PC-9 (cell line): Measurements from ENCODE around the gene SPARCL1. TPM values are rescaled to one million over a fixed set of nuclear protein-coding genes. Genes with fewer than 3 reads are reported as not detected.
A peak's percentile ranks its signal among the peaks of the same experiment; 100 is the strongest.
"Not testable (repeated sequence)": the region's sequence is repeated elsewhere in the genome, so short reads cannot be mapped to it uniquely, and the experiment has no call there.

Experiments used
- BruUV-seq: library from RNA; stranded (reverse); fragments of 400-500 nt; replicated peaks from 2 replicates; lab custom pipeline; 2021; lab: Mats Ljungman, UMichigan
- CTCF ChIA-PET: fragments of 300-600 bp; sonication (Branson Sonifier 250); formaldehyde crosslinking; loops from one replicate; lab custom pipeline; 2022; ENCODE audit warnings: antibody characterized with exemption; lab: Charles Lee
- POLR2A ChIA-PET: fragments of 300-600 bp; sonication (Branson Sonifier 250); formaldehyde crosslinking; loops from one replicate; lab custom pipeline; 2022; ENCODE audit warnings: antibody characterized with exemption; ENCODE audit not compliant: unreplicated experiment; lab: Charles Lee
- DNase-seq, 2 experiments: peaks; one replicate each; pipeline versions ENCODE4 v3.0.0 to v3.0.0-alpha.2; 2015 to 2022; ENCODE audit warnings: mixed read lengths in 1 of 2
- H2AFZ ChIP-seq: fragments of 200-600 bp; sonication (generic); 2 replicates; pipeline ENCODE4 v1.8.1; 2017; ENCODE audit warnings: antibody characterized with exemption
- H3F3A ChIP-seq: fragments of 200-600 bp; sonication (generic); 2 replicates; pipeline ENCODE4 v1.8.1; 2017; ENCODE audit warnings: antibody characterized with exemption, mild to moderate bottlenecking, low read depth; ENCODE audit not compliant: insufficient read depth
- H3K27ac ChIP-seq: fragments of 200-600 bp; sonication (generic); 2 replicates; pipeline ENCODE4 v1.6.1; 2016; ENCODE audit warnings: mixed run types
- H3K27me3 ChIP-seq: fragments of 200-600 bp; sonication (generic); 2 replicates; pipeline ENCODE4 v1.6.1; 2016; ENCODE audit warnings: low read depth, mixed run types; ENCODE audit not compliant: insufficient read depth
- H3K36me3 ChIP-seq: fragments of 200-600 bp; sonication (generic); 2 replicates; pipeline ENCODE4 v1.6.1; 2016; ENCODE audit warnings: low read depth, mixed run types
- H3K4me1 ChIP-seq: fragments of 200-600 bp; sonication (generic); replicated peaks from 2 replicates; pipeline ENCODE4 v1.6.1; 2016; ENCODE audit warnings: mixed run types; ENCODE audit not compliant: insufficient read depth
- H3K4me2 ChIP-seq: fragments of 200-600 bp; sonication (generic); 2 replicates; pipeline ENCODE4 v1.6.1; 2017; ENCODE audit warnings: mixed run types
- H3K4me3 ChIP-seq: fragments of 200-600 bp; sonication (generic); 2 replicates; pipeline ENCODE4 v1.6.1; 2016; ENCODE audit warnings: mixed run types
- H3K79me2 ChIP-seq: fragments of 200-600 bp; sonication (generic); 2 replicates; pipeline ENCODE4 v1.6.1; 2017; ENCODE audit warnings: low read depth, mixed run types
- H3K9me2 ChIP-seq: fragments of 200-600 bp; sonication (generic); 2 replicates; pipeline ENCODE4 v1.8.1; 2017; ENCODE audit warnings: mild to moderate bottlenecking; ENCODE audit not compliant: insufficient read depth
- H3K9me3 ChIP-seq: fragments of 200-600 bp; sonication (generic); 2 replicates; pipeline ENCODE4 v1.8.1; 2016; ENCODE audit warnings: low read depth; ENCODE audit not compliant: insufficient read depth
- H4K20me1 ChIP-seq: fragments of 200-600 bp; sonication (generic); 2 replicates; pipeline ENCODE4 v1.8.1; 2017; ENCODE audit not compliant: insufficient read depth
- EZH2 ChIP-seq: fragments of 200-600 bp; sonication (generic); IDR thresholded peaks from 2 replicates; pipeline ENCODE4 v1.8.0; 2017; ENCODE audit warnings: antibody characterized with exemption, low read depth
- intact Hi-C: fragments of 100-400 bp; cut with micrococcal nuclease; formaldehyde crosslinking; loops from one replicate; pipeline ENCODE4 v1.10.0; 2022; ENCODE audit not compliant: unreplicated experiment
- total RNA-seq: library from RNA; stranded (reverse); gene quantifications from 2 replicates; pipeline ENCODE4 v1.2.3, GENCODE V29; 2021
- TF ChIP-seq, protein P1 (sequence below): fragments of 200-600 bp; sonication (generic); conservative IDR thresholded peaks from 2 replicates; pipeline ENCODE4 v1.6.1; 2017; ENCODE audit warnings: mixed run types, antibody characterized with exemption, mild to moderate bottlenecking, moderate library complexity

The SPARCL1 gene
- total RNA-seq, 1 experiment from 2014 or later, result not detected

DNA sequence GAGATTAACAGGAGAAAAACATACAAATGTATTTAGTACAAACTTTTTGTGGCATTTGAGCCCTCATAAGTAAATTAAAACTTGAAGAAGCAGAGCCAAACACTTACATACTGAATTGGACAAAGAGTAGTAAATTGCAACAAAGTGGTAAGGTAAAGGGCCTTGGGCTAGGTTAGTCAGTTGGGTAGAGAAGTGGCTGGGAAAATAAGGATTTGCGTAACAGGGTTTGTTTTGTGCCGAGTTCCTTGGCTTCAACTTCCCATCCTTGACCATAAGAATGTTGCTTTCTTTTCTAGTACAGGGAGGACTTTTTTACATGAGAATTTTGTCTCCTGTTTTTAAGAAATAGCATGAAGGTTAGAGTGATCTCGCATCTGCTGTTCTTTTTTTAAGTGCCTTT lies 45.8 kb upstream of the SPARCL1 start:
- ChIA-PET CTCF (no interaction called here), POLR2A (no interaction called here)
- Histone ChIP-seq H3F3A (no peaks in the 10 kb centered on the region), H3K4me1 (no peaks in the 10 kb centered on the region; the same call in 1 of the 2 replicates), H3K27ac (0 out of 2 replicates have a peak overlapping the region, but pooled peaks have one; percentile 16), H3K36me3 (no peaks in the 10 kb centered on the region), H3K27me3 (no peaks in the 10 kb centered on the region), H3K79me2 (no peaks in the 10 kb centered on the region), H3K9me3 (no peaks in the 10 kb centered on the region), H3K4me2 (no peak overlapping the region), H3K4me3 (no peak overlapping the region), H4K20me1 (no peaks in the 10 kb centered on the region), H2AFZ (no peak overlapping the region), H3K9me2 (no peaks in the 10 kb centered on the region)
- intact Hi-C loops, result no loop called here
- TF ChIP-seq, protein P1, sequence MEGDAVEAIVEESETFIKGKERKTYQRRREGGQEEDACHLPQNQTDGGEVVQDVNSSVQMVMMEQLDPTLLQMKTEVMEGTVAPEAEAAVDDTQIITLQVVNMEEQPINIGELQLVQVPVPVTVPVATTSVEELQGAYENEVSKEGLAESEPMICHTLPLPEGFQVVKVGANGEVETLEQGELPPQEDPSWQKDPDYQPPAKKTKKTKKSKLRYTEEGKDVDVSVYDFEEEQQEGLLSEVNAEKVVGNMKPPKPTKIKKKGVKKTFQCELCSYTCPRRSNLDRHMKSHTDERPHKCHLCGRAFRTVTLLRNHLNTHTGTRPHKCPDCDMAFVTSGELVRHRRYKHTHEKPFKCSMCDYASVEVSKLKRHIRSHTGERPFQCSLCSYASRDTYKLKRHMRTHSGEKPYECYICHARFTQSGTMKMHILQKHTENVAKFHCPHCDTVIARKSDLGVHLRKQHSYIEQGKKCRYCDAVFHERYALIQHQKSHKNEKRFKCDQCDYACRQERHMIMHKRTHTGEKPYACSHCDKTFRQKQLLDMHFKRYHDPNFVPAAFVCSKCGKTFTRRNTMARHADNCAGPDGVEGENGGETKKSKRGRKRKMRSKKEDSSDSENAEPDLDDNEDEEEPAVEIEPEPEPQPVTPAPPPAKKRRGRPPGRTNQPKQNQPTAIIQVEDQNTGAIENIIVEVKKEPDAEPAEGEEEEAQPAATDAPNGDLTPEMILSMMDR, result no peak
- no peak for TF ChIP-seq EZH2
- BruUV-seq, result no TSS peak
- DNase-seq, result peak in 1 of 2 experiments; percentile 35

GRCh38 chr4:87574376-87574775 lies 45.2 kb upstream of the SPARCL1 start:
- intact Hi-C loops, H3K27me3 ChIP-seq, H3K36me3 ChIP-seq, H3K4me1 ChIP-seq, POLR2A ChIA-PET, DNase-seq, H3K4me2 ChIP-seq, CTCF ChIA-PET, BruUV-seq, H3F3A ChIP-seq, H2AFZ ChIP-seq, H3K9me2 ChIP-seq, H3K79me2 ChIP-seq, H4K20me1 ChIP-seq, H3K27ac ChIP-seq, H3K9me3 ChIP-seq, H3K4me3 ChIP-seq: not testable (repeated sequence)

GRCh38 chr4:87570290-87570805 lies 41.2 kb upstream of the SPARCL1 start:
- H4K20me1 ChIP-seq, result no peaks in the 10 kb centered on the region
- H3K4me1 ChIP-seq, result no peaks in the 10 kb centered on the region; the same call in 1 of the 2 replicates
- no peaks in the 10 kb centered on the region for H3F3A ChIP-seq
- no peak overlapping the region for H3K4me2 ChIP-seq
- H3K27me3 ChIP-seq, result no peaks in the 10 kb centered on the region
- H3K79me2 ChIP-seq, result no peaks in the 10 kb centered on the region
- H3K4me3 ChIP-seq, result no peak overlapping the region
- ChIA-PET CTCF (no interaction called here), POLR2A (no interaction called here)
- no peaks in the 10 kb centered on the region for H3K36me3 ChIP-seq
- intact Hi-C loops, result no loop called here
- no peaks in the 10 kb centered on the region for H3K9me2 ChIP-seq
- no TSS peak for BruUV-seq
- no peak overlapping the region for H3K27ac ChIP-seq
- no peak overlapping the region for H2AFZ ChIP-seq
- H3K9me3 ChIP-seq, result no peaks in the 10 kb centered on the region
- TF ChIP-seq, protein P1, result no peak
- TF ChIP-seq EZH2, result no peak
- no peak for DNase-seq

- no peak overlapping the region for H3K4me3 ChIP-seq
- ChIA-PET CTCF (no interaction called here), POLR2A (no interaction called here)
- H3F3A ChIP-seq, result no peaks in the 10 kb centered on the region
- no TSS peak for BruUV-seq
- H2AFZ ChIP-seq, result no peak overlapping the region
- no peaks in the 10 kb centered on the region for H3K9me2 ChIP-seq
- H3K27me3 ChIP-seq, result no peaks in the 10 kb centered on the region
- H3K27ac ChIP-seq, result no peak overlapping the region
- intact Hi-C loops, result no loop called here
- H3K4me1 ChIP-seq, result no peaks in the 10 kb centered on the region
- no peaks in the 10 kb centered on the region for H3K36me3 ChIP-seq
- no peaks in the 10 kb centered on the region for H3K9me3 ChIP-seq
- H4K20me1 ChIP-seq, result no peaks in the 10 kb centered on the region
- H3K4me2 ChIP-seq, result no peak overlapping the region
- DNase-seq, result no peak
- no peaks in the 10 kb centered on the region for H3K79me2 ChIP-seq
- no peak for TF ChIP-seq EZH2
- TF ChIP-seq, protein P1, result no peak
These were observed 38.0 kb upstream of the SPARCL1 start for GRCh38 chr4:87567191-87567590.
